GM12892 (cell line): Measurements from ENCODE around the gene HIVEP3.
"Not testable (repeated sequence)": the region's sequence is repeated elsewhere in the genome, so short reads cannot be mapped to it uniquely, and the experiment has no call there.

ENCODE experiments used
- DNase-seq: peaks from one replicate; pipeline ENCODE4 v3.0.0; 2011; ENCODE audit not compliant: insufficient read length
- FAIRE-seq: peaks from 2 replicates; lab custom pipeline; 2011; peaks lifted over from hg19 to GRCh38; lab: Jason Lieb, UNC
- POLR2A ChIP-seq: IDR thresholded peaks from 2 replicates; pipeline ENCODE4 v1.6.1; 2011; ENCODE audit warnings: low read depth, low read length, control low read depth
- POLR2AphosphoS5 ChIP-seq: IDR thresholded peaks from 2 replicates; pipeline ENCODE4 v1.6.1; 2011; ENCODE audit warnings: low read depth, low read length, control low read depth
- TAF1 ChIP-seq: IDR thresholded peaks from 2 replicates; pipeline ENCODE4 v1.6.1; 2011; ENCODE audit warnings: low read depth, mild to moderate bottlenecking, control low read depth, low read length, borderline replicate concordance

Gene HIVEP3

DNA sequence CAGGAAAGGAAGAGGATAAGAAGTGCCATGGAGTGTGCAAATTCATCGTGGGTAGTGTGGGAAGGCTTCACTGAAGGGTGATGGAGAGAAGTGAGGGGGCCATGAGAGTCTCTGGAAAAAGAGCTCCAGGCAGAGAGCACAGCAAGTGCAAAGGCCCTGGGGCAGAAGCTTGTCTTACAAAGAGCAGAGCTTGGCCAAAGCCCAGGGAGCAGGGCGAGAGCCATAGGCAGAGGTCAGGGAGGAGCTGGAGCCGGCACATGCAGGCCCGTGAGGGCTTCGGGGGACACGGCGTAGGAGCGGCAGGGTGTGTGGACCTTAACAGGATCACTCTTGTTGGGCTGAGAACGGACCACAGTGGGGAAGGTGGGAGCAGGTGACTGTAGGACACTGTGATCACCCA is 350.5 kb downstream of the HIVEP3 start:
- TF ChIP-seq POLR2A, result no peak
- no peak for TF ChIP-seq POLR2AphosphoS5
- no peak for TF ChIP-seq TAF1
- DNase-seq (no peak), FAIRE-seq (no peak)

DNA sequence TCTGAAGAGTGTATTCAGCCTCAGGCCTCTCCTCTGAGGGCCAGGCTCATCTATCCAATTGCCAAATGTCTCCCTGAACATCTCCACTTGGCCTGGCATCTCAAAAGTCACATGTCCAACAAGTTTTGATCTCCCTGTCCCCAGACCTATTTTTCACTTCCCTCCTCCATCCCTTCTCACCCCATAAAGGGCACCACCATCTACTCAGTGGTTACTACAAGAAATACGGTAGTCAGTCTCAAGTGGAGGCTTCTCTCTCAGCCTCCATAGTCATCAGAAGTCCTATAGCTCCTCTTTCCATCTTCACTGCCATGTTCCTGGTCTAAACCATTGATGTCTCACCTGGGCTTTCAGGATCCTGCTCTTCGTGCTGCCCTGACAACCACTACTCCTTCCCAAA is 351.8 kb downstream of the HIVEP3 start:
- FAIRE-seq, result no peak
- DNase-seq, result no peak
- TF ChIP-seq POLR2AphosphoS5, result no peak
- TF ChIP-seq TAF1, result no peak
- no peak for TF ChIP-seq POLR2A

DNA sequence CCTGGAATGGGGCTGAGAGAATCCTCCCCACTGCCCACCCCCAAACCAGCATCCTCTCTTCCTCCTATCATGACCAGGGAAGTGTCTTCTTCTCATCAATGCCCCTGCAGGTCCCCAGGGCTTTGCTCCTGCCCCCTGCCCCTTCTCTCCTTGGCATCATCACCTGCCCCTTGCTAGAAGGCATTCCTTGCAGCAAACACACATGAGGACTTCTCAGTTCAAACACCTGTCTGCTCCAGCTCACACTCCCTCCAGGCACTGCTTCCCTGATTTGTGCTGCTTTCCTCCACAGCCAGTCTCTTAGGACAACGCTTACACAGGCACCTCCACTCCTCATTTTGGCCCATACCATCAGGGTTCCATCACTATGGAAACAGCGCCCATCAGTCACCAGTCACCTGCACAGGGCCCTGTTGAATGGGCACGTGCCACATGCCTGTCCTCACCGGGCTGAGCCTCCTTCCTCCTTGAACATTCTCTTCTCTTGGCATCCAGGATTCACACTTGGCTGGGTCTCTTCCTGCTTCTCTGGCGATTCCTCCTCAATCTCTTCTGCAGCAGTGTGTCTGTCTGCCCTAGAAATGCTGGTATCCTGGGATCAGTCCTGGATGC is 352.3 kb downstream of the HIVEP3 start:
- DNase-seq (no peak), FAIRE-seq (no peak)
- TF ChIP-seq POLR2AphosphoS5, result no peak

DNA sequence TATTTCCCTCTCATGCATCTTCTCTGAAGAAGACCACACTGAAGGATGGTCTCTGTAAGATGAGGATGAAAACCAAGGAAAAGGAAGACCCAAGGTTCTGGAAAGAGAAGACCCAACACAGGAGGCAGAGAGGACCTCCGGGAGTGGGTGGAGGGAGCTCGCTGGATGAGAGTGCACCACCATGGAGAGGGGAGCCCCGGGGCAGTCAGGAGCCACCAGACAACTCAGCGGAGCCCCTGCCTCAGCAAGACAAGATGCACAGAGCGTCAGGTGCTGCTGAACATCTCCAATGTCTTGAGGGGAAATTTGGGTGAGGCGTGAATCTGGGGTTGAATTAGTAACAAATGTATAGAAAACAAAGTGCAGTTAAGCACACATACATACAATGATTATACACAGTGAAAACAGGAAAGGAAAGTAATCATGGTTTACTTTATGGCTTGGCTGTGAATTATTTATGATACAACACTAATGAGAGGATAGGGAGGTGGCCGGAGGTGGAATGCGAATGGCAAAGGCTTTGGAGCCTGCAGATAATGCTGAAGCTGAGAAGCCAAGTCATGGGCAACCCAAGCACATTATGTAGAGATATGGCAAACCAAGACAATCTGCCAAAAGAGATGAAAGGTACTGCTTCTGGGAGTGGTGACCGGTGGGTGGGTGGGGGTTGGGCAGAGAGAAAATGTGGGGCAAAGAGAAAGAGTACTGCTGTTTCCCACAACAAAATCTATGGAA is 353.8 kb downstream of the HIVEP3 start:
- TF ChIP-seq POLR2AphosphoS5 (no peak), TAF1 (no peak), POLR2A (no peak)
- FAIRE-seq, result no peak
- no peak for DNase-seq

DNA sequence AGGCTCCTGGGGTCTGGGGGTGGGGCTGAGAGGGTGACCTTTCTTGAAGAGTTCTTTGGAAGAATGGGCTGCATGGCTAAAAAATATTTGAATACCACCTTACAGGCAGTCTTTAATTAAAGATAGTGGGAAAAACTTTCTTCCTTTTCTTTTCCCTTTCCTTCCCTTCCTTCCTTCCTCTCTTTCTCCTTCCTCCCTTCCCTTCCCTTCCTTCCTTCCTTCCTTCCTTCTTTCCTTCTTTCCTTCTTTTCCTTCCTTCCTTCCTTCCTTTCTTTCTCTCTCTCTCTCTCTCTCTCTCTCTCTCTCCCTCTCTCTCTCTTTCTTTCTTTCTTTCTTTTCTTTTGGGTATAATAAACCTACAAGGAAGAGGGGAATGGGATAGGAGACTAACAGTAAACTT is 356.4 kb downstream of the HIVEP3 start:
- FAIRE-seq (no peak), DNase-seq (no peak)
- TF ChIP-seq POLR2A (no peak), TAF1 (no peak), POLR2AphosphoS5 (no peak)

DNA sequence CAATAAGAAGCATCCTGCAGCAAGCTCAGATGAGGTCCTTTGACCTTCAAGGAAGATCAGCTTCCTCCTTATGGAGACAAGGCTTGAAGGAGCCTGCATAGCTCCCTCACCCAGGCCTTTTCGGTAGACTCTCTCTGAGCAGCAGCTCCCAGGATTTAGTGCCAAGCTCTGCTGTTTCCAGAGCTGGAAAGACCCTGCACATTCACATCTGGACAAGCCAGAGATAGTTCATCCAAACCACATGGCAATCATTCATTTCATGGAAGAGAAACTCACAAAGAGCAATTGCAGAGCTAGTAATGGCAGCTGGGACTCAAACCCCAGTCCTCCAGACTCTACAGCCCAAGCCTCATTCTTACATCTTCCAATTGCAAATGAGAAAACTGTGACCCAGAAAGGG is 357.8 kb downstream of the HIVEP3 start:
- TF ChIP-seq POLR2AphosphoS5 (no peak), POLR2A (no peak), TAF1 (no peak)
- DNase-seq (no peak), FAIRE-seq (no peak)

DNA sequence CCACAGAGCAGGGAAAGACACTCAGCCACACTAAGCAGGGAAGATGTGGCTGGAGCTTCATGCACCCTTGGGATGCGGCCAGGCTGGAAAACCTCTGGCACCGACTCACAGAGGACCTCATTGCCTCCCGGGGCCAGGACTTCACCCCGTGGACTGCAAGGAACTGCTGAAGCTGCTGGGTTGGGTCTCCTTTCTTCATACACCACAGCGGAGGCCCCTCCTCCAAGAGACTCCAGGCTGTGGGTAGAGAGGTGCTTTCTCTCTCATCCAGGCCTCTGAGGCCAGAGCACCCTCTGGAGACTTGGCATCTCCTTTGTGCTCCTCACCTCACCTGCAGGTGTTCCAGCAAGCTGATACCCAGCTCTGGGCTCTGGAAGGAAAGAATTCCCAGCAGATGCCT is 358.2 kb downstream of the HIVEP3 start:
- DNase-seq, result no peak
- no peak for TF ChIP-seq TAF1
- TF ChIP-seq POLR2AphosphoS5, result no peak
- TF ChIP-seq POLR2A, result no peak
- no peak for FAIRE-seq

DNA sequence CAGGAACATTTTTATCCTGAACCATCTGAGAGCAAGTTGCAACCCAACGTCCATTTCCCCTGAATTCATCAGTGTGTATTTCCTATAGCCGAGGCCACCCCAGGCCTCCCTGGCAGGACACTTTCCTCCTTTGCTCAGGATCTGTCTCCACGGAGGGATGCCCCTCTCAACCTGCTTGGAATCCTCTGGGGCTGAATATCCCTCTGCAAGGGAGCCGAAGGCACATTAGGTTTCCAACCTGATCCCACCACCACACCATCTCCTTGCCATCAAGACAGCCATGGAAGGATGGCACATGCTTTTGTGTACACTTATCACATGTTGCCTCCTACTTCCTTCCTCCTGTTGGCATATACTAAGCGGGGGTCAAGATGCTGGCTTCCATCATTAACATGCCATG is 359.4 kb downstream of the HIVEP3 start:
- no peak for TF ChIP-seq TAF1
- no peak for TF ChIP-seq POLR2AphosphoS5
- TF ChIP-seq POLR2A, result no peak
- FAIRE-seq (no peak), DNase-seq (no peak)

DNA sequence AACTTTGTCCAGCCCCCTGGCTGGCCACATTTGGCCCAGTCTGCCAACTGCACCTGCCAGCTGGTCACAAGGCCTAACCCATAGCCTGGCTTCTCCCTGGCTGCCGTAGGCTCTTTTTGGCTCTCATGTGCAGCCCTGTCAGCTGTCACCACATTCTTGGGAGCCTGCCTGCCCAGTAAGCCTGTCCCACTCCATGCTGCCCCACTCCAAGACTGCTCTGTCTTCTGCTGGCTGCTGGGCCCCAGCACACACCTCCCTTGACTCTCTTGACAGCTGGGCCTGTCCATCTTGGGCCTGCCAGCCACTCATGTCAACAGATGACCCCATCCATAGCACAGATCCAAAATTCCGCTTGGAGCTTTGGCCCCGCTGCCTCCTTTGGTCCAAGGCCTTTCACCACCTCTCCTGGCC is 360.0 kb downstream of the HIVEP3 start:
- TF ChIP-seq POLR2AphosphoS5 (no peak), POLR2A (no peak), TAF1 (no peak)
- FAIRE-seq, result no peak
- DNase-seq, result no peak

DNA sequence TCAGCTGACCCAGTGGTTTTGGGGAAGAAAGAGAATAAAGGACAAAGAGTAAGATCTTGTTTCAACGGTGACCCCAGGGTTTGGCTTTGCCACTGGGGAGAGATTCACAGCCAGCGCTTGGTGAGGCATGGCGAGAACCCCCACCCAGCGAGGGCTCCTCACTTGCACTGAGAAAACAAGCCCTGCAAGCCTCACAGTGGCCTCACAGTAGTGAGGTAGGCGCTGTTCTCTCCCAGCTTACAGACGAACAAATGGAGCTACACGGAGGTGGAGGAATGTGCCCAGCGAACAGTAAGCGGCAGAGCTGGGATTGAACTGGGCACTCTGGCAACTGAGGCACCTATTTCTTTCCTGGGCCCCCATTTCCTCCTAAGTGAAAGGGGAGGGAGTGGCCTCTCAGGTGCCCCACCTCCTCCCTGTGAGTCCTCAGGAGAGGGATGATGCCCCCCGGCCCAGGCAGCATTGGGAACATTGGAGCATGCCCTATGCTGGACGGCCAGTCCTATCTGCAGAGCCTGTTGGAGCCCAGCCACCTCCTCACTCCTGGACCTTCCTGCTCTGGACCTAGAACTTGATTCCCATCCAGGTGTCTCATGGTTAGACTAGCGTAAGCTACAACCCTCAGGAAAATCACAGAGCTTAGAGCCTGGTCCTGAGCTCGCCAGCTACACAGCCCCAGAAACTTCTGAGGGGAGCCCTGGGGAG is 360.8 kb downstream of the HIVEP3 start:
- FAIRE-seq (no peak), DNase-seq (no peak)
- no peak for TF ChIP-seq POLR2AphosphoS5
- TF ChIP-seq POLR2A, result no peak

DNA sequence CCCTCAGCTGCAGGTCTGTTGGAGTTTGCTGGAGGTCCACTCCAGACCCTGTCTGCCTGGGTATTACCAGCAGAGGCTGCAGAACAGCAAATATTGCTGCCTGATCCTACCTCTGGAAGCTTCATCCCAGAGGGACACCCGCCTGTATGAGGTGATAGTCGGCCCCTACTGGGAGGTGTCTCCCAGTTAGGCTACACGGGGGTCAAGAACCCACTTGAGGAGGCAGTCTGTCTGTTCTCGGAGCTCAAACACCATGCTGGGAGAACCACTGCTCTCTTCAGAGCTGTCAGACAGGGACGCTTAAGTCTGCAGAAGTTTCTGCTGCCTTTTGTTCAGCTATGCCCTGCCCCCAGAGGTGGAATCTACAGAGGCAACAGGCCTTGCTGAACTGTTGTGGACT is 364.0 kb downstream of the HIVEP3 start:
- not testable (repeated sequence) for FAIRE-seq, DNase-seq

DNA sequence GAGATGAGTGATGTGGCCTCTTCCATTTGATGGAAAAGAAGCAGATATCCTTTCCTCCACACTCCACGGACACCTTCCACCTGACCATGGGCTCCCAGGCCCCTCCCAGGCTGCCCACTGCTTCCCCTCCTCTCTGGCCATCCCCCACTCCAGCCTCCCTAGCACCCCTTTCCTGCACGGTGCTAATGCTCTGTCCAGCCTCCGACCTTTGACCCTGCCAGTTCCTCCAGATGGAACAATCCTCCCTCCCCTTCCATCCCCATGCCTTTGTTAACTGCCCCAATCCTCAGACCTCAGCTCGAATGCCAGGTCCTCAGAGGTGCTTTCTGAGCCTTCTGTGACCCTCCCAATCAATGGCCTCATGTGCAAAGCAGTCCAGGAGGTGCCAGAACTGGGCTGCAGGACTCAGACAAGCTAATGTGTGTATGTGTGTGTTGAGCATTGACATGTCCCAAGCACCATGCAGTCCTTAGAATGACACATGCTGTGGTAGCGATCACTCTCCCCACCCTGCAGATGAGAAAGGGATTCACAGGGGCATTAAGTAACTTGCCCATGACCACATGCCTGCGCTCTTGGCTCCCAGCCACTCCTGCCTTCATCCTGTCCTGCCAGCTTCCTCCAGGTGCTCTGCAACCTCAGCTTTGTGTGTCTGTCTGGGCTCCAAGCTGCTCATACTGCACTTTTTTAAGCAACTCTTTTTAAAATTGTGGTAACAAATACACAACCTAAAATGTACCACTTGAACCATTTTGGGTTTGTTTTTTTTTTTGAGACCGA is 370.8 kb downstream of the HIVEP3 start:
- FAIRE-seq (no peak), DNase-seq (no peak)
- no peak for TF ChIP-seq TAF1
- no peak for TF ChIP-seq POLR2A
- no peak for TF ChIP-seq POLR2AphosphoS5
